ENCODE data around the gene PIGU. TPM values are rescaled to one million over a fixed set of nuclear protein-coding genes. Genes with fewer than 3 reads are reported as not detected.

The PIGU gene
- total and polyA plus RNA-seq, 4 donors: 6.4 to 10.0 (median 7.2) TPM

- TF ChIP-seq RAD21 (IDR thresholded peaks at IDR 0.05): no peak
- no peak for TF ChIP-seq EGR1 (IDR thresholded peaks at IDR 0.05; ENCODE audit: low read depth in 2 of 2)
- TF ChIP-seq REST (IDR thresholded peaks at IDR 0.05): no peak
- TF ChIP-seq MAX (IDR thresholded peaks at IDR 0.05): no peak
- no peak for TF ChIP-seq SP1 (IDR thresholded peaks at IDR 0.05)
- TF ChIP-seq ATF3 (IDR thresholded peaks at IDR 0.05): no peak
- no peak for TF ChIP-seq FOXA1 (IDR thresholded peaks at IDR 0.05)
- no peak for TF ChIP-seq YY1 (IDR thresholded peaks at IDR 0.05)
- no peak for TF ChIP-seq JUND (IDR thresholded peaks at IDR 0.05)
- TF ChIP-seq ZBTB33 (IDR thresholded peaks at IDR 0.05): no peak
- no peak for TF ChIP-seq TAF1 (conservative IDR thresholded peaks at IDR 0.05)
- no peak for TF ChIP-seq CTCF (IDR thresholded peaks at IDR 0.05; ENCODE audit: low read depth, low read length, missing input control)
- no peak for TF ChIP-seq RXRA (IDR thresholded peaks at IDR 0.05)
- no peak for TF ChIP-seq GABPA (IDR thresholded peaks at IDR 0.05 in 1 of 2, conservative IDR thresholded peaks at IDR 0.05 in 1 of 2)
- TF ChIP-seq FOXA2 (IDR thresholded peaks at IDR 0.05): no peak
- no peak for TF ChIP-seq HNF4G (IDR thresholded peaks at IDR 0.05)
- no peak for TF ChIP-seq HNF4A (conservative IDR thresholded peaks at IDR 0.05)
- no peak for TF ChIP-seq NR2F2 (IDR thresholded peaks at IDR 0.05)
- DNase-seq (ENCODE audit: low spot score): no peak
These were observed 14.9 kb upstream of the PIGU start for GRCh38 chr20:34691838-34692237.

More at GRCh38 chr20:34691838-34692237, 14.9 kb upstream of the PIGU start:
- H3K4me1 ChIP-seq (ENCODE audit: control insufficient read depth in 4 of 4, insufficient read depth in 4 of 4, low read length in 3 of 4): peaks cover 0 to 2% (median 0%) of the 10 kb centered on the region in 4 donors
- H3K27ac ChIP-seq (ENCODE audit: low read depth in 1 of 2, low read length in 2 of 2): no peak overlapping the region
- 77% methylated on average over 3 of the region's 3 CpGs for WGBS
- no peaks in the 10 kb centered on the region for H3K27me3 ChIP-seq (ENCODE audit: control insufficient read depth in 4 of 4, insufficient read depth in 4 of 4, low read length in 3 of 4)
- H3K36me3 ChIP-seq (ENCODE audit: control insufficient read depth in 4 of 4, insufficient read depth in 3 of 4, low read depth in 1 of 4, low read length in 3 of 4): no peaks in the 10 kb centered on the region
- H3K9ac ChIP-seq (ENCODE audit: low read depth in 1 of 2, low read length in 2 of 2): no peak overlapping the region
- no peaks in the 10 kb centered on the region for H3K9me3 ChIP-seq (ENCODE audit: control insufficient read depth in 4 of 4, low read length in 3 of 4)
- H3K4me3 ChIP-seq (ENCODE audit: low read depth in 1 of 3, low read length in 3 of 3): no peak overlapping the region
